Bronchial epithelial cell (primary cell): ENCODE measurements around the gene SOCS6. TPM values are rescaled to one million over a fixed set of nuclear protein-coding genes. Genes with fewer than 3 reads are reported as not detected.

Source experiments
- DNase-seq: peaks from one replicate; pipeline ENCODE4 v3.0.0-alpha.2; 2010; ENCODE audit warnings: low read depth
- FAIRE-seq: peaks from 2 replicates; lab custom pipeline; 2011; peaks lifted over from hg19 to GRCh38; lab: Jason Lieb, UNC
- H3K27me3 ChIP-seq: 2 replicates; pipeline ENCODE4 v1.5.1; 2011; ENCODE audit warnings: low read length; ENCODE audit not compliant: control insufficient read depth, insufficient read depth
- H3K36me3 ChIP-seq: 2 replicates; pipeline ENCODE4 v1.5.1; 2011; ENCODE audit warnings: low read length; ENCODE audit not compliant: control insufficient read depth, insufficient read depth
- H3K4me3 ChIP-seq: 2 replicates; pipeline ENCODE4 v1.5.1; 2011; ENCODE audit warnings: mild to moderate bottlenecking, low read depth, low read length, control low read depth
- CTCF ChIP-seq: IDR thresholded peaks from 2 replicates; pipeline ENCODE4 v1.5.1; 2011; ENCODE audit warnings: mild to moderate bottlenecking, moderate library complexity, low read length, control low read depth, inconsistent platforms; ENCODE audit not compliant: insufficient read depth, severe bottlenecking
- total RNA-seq: library from RNA; depleted of rRNA; stranded (reverse); fragments of >200 nt; gene quantifications from 2 replicates; pipeline ENCODE4 v1.2.1, GENCODE V29; 2014

SOCS6 gene
- total RNA-seq, 1 donor from 2014 or later = 51.6 TPM

GRCh38 chr18:70284976-70285620, 3.7 kb upstream of the SOCS6 start:
- H3K36me3 ChIP-seq = no peaks in the 10 kb centered on the region
- no peak for TF ChIP-seq CTCF
- DNase-seq (peak; percentile 87), FAIRE-seq (no peak)
- no peaks in the 10 kb centered on the region for H3K27me3 ChIP-seq
- no peak overlapping the region for H3K4me3 ChIP-seq

- no peaks in the 10 kb centered on the region for H3K27me3 ChIP-seq
- no peak overlapping the region for H3K4me3 ChIP-seq
- H3K36me3 ChIP-seq = peaks cover 1% of the 10 kb centered on the region
- no peak for DNase-seq
- FAIRE-seq = no peak
- TF ChIP-seq CTCF = no peak
Measured at GRCh38 chr18:70287731-70288130, 1.1 kb upstream of the SOCS6 start.

- FAIRE-seq = no peak
- DNase-seq = no peak
- TF ChIP-seq CTCF = no peak
- Histone ChIP-seq H3K36me3 (peaks cover 1% of the 10 kb centered on the region), H3K4me3 (peak overlapping the region; percentile 61), H3K27me3 (no peaks in the 10 kb centered on the region)
Measured at GRCh38 chr18:70288171-70288850, 534 bp upstream of the SOCS6 start.

GRCh38 chr18:70289351-70290312, 787 bp downstream of the SOCS6 start:
- no peak for TF ChIP-seq CTCF
- no peak for FAIRE-seq
- Histone ChIP-seq H3K27me3 (no peaks in the 10 kb centered on the region), H3K36me3 (peaks cover 3% of the 10 kb centered on the region), H3K4me3 (peak overlapping the region; percentile 61)
- no peak for DNase-seq

- no peak for TF ChIP-seq CTCF
- no peak for FAIRE-seq
- DNase-seq = no peak
- H3K27me3 ChIP-seq = no peaks in the 10 kb centered on the region
- H3K4me3 ChIP-seq = peak overlapping the region; percentile 61
- H3K36me3 ChIP-seq = peaks cover 5% of the 10 kb centered on the region
Measured at GRCh38 chr18:70290482-70291294, 1.8 kb downstream of the SOCS6 start.
